GM18870 (cell line): ENCODE measurements around the gene IP6K1.
"Not testable (repeated sequence)": the region's sequence is repeated elsewhere in the genome, so short reads cannot be mapped to it uniquely, and the experiment has no call there.

ENCODE experiments used
- ATAC-seq: cut with Tn5 transposase; IDR thresholded peaks from one replicate; pipeline ENCODE4 v1.9.1; 2021; ENCODE audit warnings: moderate library complexity; ENCODE audit not compliant: unreplicated experiment

The IP6K1 gene

GRCh38 chr3:49794431-49794830 lies 8.1 kb upstream of the IP6K1 start:
- ATAC-seq: no peak

GRCh38 chr3:49793486-49794085 lies 7.2 kb upstream of the IP6K1 start:
- no peak for ATAC-seq

GRCh38 chr3:49792371-49793150 lies 6.2 kb upstream of the IP6K1 start:
- no peak for ATAC-seq

GRCh38 chr3:49791571-49791970 lies 5.2 kb upstream of the IP6K1 start:
- ATAC-seq: no peak

- no peak for ATAC-seq
Measured at GRCh38 chr3:49790626-49791411, 4.5 kb upstream of the IP6K1 start.

- no peak for ATAC-seq
Measured at GRCh38 chr3:49788056-49788455, 1.7 kb upstream of the IP6K1 start.

- ATAC-seq: no peak
Measured at GRCh38 chr3:49787536-49787935, 1.2 kb upstream of the IP6K1 start.

- no peak for ATAC-seq
Measured at GRCh38 chr3:49787182-49787464, 781 bp upstream of the IP6K1 start.

- ATAC-seq: peak; percentile 29
Measured at GRCh38 chr3:49785565-49786356, 581 bp downstream of the IP6K1 start.

GRCh38 chr3:49782277-49782676 lies 4.1 kb downstream of the IP6K1 start:
- ATAC-seq: not testable (repeated sequence)

GRCh38 chr3:49781415-49782199 lies 4.7 kb downstream of the IP6K1 start:
- no peak for ATAC-seq

GRCh38 chr3:49780975-49781365 lies 5.4 kb downstream of the IP6K1 start:
- not testable (repeated sequence) for ATAC-seq

- ATAC-seq: no peak
Measured at GRCh38 chr3:49780080-49780974, 6.0 kb downstream of the IP6K1 start.

GRCh38 chr3:49779358-49780079 lies 6.8 kb downstream of the IP6K1 start:
- no peak for ATAC-seq

GRCh38 chr3:49776101-49776500 lies 10.2 kb downstream of the IP6K1 start:
- not testable (repeated sequence) for ATAC-seq

GRCh38 chr3:49775538-49775937 lies 10.8 kb downstream of the IP6K1 start:
- no peak for ATAC-seq

GRCh38 chr3:49772703-49773102 lies 13.6 kb downstream of the IP6K1 start:
- ATAC-seq: no peak

- ATAC-seq: no peak
Measured at GRCh38 chr3:49771340-49771938, 14.9 kb downstream of the IP6K1 start.
